GM10847 (cell line): Measurements from ENCODE around the gene TMEM107.

Source experiments
- POLR2A ChIP-seq: IDR thresholded peaks from 2 replicates; pipeline ENCODE4 v1.6.1; 2011; ENCODE audit not compliant: insufficient read length; ENCODE audit errors: extremely low read depth

The TMEM107 gene

DNA sequence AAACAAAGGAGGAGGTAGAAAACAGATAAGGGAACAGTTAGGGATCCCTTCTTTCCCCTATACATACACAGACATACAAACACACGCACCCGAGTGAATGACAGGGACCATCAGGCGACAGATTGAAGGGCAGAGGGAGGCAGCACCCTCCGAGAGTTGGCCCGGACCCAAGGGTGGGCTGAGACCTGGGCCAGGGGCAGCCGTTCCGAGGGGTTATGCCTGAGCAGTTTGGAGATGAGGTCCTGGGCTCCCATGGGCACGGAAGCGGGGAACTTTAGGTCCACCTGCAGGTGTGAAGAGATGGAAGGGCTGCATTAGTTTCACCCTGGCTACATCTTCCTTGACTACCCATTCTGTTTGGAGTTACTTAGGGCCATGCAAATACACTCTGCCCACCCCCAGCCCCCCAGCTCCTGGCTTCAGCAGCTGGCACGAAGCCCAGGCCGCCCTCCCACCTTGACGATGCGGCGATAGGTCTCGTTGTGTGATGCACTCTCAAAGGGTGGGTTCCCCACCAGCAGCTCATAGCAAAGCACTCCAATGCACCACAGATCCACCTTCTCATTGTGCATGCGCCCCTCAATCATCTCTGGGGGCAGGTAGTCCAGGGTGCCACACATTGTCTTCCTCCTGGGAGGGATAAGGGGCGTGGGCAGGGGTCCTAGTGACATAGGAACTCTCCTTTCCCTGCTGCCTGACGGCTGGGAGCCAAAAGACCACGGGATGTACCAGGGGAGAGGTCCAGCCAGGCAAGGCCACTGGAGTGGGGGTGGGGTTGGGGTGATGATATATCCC, 28.8 kb upstream of the TMEM107 start:
- no peak for TF ChIP-seq POLR2A

DNA sequence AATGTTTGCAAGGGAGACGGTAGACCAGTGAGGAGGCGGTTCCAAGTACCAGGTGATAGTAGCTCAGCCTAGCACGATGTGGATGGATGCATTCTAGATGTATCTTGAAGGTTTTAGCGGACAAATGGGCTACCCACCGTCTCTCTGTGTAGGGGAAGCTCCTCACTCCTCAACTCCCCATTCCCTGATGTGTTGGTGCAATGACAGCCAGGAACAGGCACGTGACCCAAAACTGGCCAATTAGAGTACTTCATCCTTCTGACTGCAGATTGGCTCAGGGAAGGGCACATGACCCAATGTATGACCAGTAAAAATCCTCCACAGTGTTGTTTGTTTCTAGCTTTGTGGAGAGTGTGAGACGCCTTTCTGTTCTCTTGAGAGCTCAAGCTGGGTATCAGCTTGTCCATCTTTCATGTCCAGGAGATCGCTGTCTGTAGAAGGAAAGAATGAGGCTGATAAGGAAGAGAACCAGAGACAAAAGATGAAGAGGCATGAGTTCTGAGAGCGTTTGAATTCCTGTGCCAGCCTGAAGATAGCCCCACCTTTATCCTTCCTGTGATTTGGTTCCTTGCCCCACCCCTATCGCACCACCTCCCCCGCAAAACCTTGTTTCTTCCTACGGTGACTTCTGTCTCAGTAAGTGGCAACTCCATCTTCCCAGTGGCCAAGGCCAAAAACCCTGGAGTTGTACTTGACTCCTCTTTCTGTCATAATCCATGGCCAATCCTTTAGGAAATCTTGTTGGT, 16.1 kb upstream of the TMEM107 start:
- no peak for TF ChIP-seq POLR2A

DNA sequence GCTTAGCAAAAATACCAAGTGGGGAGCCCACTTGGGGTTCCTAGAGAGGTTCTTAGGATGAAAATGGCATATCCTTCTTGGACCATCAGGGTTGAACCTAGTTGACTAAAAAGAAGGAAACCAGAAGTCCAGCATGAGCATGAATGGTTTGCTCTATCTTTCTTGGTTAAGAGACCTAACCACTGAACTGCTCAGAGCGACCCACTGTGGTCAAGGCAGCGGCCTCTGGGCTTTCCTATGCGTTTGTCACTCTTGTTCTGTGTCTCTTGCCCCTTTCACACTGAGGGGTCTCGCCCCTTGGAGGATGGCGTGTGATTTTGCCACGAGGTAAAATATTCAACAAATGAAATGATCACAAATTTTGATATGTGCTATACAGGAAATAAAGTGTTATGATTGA, 14.3 kb upstream of the TMEM107 start:
- TF ChIP-seq POLR2A, result no peak

DNA sequence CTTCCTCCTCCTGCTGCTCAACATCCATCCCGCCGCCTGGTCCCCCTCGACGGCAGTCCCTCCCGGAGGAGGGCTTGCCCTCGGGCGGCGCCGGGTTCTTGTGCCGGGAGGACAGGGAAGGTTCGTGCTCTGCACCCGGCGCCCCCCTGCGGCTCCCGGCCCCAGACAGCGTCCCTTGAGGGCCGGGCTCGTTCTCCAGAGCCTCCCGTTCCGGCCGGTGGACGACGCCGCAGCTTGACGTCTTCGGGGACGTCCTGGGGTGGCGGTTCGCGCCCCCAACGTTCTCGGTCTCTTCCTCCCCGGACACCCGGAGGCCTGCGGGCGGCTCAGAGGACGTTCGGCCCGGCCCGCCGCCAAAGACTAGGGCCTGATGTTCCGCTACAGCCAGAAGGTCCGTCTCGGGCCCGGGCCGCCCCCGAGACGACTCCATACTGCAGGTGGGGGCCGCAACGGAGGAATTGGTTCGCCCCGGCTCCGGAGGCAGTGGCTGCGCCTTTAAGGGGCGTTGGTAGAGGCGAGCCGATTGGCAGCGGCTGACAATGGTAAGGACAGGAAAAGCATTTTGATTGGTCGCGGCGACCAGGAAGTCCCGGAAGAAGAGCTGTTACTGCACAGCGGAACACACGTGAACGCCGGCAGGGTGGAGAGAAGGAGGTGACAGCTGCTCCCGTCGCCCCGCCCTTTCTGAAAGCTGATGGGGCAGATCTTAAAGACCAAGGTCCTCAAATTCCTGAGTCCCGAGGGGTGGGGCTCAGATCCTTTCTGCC, 13.7 kb upstream of the TMEM107 start, which contains the start of gene BORCS6:
Gene BORCS6 (minus strand): TSS at position 470 of the 767 bp plus-strand sequence. CDS start 40 bp downstream, at position 430.
- peak; percentile 78 for TF ChIP-seq POLR2A

DNA sequence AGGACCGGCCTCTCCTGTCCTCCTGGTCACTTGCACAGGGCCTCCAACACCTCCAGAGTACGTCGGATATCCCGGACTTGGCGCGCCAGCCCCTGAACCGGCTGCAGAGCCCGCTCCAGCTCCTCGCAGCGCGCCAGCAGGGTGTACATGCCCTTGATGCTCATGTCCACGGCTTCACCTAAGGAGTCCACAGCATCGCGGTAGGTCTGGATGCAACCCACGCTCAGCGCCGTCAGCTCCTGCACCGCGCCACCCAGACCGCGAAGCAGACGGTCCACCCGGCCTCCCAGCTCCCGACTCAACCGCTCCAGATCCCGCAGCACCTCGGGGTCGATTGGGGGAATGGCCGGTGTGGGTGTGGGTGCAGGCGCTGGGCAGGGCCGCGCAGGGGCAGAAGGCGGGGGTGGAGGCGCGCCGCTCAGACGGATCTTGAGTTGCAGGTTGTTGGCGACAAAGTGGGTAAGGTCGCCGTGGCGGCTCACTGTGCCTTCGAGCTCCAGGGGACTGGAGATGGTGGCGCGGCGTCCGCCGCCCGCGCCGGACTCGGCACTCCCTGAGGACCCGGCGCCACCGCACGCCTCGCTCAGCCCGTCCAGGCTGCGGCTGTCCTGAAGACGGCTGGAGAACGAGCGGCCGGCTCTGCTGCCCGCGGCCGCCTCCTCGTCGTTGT, 13.0 kb upstream of the TMEM107 start:
- TF ChIP-seq POLR2A, result no peak

DNA sequence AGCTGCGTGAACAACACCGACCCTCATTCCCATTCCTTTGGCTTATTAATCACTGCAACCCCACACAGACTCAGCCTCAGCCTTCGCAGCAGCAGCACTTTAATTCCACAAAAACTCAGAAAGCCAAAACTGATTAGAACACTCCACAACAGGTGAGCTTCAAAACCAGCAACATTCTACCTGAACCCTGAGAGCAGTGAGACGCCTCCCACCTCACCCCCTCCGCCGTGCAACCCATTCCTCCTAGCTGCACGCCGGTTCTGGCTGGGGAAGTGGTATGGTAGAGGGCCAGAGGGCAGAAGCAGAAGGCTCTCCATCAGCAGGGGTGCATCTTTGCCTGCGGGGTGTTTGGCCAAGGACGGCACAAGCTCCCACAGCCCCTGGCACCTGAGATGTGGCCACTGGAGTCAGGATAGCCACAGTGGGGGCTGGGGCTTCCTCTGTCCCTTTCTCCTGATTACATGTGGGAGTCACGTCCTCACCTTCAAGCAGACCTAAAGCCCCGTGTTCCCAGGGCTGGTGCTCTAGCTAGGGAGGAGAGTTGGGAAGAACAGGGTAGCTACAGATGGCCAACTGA, 12.2 kb upstream of the TMEM107 start:
- no peak for TF ChIP-seq POLR2A

DNA sequence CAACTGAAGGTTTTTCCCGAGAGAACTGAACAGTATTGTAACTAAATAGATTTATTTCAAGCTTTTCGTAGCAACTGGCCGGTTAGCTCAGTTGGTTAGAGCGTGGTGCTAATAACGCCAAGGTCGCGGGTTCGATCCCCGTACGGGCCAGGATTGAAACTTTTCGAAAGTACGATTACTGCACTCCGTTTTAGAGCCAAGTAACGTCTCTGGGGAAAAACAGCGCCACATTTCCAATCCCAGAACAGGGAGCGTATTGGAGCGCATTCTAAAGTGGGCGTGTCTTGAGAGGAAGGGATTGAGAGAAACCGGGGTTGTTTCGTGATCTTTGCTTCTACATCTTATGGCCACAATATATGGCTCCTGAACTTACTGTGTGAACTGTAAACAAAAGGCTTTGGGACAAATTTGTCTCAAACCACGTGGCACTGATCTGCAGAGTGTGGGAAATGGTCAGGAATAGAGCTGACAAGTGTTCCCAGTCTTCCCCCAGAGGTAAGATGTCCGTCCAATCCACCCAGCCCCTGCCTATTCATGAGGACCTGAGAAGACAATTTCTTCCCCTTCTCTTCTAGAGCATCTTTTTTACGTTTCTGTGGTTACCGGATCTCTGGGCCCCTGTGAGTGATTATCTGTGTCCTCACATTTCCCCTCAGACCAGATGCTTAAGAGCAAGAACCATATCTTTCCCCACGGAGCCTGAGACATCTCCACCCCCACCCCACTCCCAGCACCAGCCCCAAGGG, 11.5 kb upstream of the TMEM107 start:
- TF ChIP-seq POLR2A, result no peak

DNA sequence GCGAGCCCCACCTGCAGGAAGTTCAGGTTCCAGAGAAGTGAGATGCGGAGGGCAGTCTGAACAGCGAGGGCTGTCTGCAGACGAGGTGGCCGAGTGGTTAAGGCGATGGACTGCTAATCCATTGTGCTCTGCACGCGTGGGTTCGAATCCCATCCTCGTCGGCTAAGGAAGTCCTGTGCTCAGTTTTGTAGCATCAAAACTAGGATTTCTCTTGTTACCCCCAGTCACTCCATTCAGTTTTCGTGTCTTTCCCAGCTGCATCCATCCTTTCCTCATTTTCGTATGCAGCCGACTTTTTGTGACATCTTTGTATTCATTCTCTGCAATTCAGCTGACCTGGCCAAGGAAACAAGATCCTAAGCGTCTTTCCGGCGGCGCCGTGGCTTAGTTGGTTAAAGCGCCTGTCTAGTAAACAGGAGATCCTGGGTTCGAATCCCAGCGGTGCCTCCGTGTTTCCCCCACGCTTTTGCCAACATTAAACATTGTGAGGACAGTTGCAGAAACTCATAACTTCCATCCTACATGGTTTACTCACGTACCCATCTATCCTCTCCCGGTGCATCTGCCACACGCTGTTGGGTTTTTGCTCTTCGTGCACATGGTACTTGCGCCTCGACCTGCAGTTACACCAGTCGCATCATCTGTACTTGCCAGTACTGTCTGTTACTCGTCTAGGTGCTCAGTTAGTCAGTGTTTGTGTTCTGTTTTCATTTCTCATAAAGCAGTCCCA, 10.8 kb upstream of the TMEM107 start:
- no peak for TF ChIP-seq POLR2A

DNA sequence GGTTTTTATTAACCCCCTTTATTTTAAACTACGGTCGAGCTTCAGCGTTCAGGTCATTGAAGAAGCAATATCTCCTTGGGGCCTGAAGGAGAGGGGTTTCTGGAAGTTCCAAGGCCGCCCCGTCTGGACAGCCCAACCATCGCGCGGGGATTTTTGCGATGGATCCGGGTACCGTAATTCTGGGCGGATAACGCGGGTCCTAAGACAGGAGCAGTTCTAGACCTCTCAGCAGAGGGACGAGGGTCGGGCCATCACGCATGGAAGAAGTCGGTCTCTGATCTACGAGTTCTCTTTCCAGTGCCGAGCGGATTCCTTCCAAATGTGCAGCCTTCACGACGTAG, 10.2 kb upstream of the TMEM107 start:
- no peak for TF ChIP-seq POLR2A

DNA sequence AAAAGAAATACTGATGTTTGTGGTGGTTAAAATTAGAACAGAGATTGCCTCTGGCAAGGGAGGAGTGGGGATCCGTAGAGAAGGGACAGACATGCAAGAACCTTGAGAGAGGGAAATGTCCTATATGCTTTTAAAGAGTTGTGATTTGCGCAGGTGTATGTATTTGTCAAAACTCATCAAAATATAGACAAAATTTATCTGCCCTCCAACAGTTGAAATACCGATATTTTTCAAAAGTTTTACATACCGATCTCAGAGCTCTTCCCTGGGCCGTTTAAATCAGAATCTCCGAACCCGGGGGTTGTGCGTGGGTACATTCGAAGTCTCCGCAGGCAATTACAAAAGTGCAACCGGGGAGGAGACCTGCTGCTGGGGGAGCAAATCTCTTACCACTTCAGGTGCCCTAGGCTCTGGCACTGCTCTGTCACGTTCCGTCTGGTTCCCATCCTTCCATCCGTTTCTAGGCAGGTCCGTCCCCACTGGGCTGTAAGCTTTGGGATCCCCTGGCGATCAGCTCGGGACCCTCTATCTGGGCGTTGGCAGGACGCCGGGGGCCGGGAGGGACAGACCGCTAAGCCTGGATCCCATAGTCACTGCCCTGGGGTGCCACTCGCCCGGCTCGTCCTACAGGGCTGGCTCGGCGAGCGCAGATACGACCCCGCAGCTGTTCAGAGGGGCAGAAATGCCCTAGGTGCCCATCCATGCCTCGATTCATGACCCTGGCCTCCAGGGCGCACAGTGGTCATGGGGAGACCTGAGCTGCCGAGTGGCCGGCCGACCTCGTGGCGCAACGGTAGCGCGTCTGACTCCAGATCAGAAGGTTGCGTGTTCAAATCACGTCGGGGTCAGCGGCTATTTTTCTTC, 9.6 kb upstream of the TMEM107 start:
- TF ChIP-seq POLR2A, result peak; percentile 40

DNA sequence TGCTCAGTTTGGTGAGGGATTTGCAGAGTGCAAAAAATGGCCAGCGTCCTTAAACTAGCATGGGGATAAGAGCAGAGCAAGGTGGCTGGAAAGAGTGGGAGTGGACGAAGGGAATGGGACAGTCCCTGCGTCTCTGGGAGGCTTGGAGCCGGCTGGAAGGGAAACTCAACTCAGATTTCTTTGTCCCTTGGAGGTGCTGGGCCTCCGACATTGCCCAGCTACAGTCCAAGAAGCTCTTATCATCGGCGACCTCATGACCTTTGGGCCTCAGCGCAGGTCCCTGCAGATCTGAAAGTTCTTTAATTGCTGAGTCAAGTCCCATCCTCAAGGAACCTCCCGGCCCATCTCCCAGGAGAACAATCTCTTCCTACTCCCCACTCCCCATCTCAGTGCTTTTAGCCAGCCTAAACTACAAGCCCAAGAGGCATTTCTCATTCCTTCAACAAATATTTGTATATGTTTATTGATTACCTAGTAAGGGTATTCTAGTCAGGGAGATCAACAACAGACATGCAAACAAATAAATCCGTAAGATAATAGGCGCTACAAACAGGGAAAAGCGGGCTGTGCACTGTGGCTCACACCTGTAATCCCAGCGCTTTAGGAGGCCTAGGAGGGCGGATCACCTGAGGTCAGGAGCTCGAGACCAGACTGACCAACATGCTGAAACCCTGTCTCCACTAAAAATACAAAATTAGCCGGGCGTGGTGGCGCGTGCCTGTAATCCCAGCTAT, 985 bp upstream of the TMEM107 start:
- TF ChIP-seq POLR2A, result no peak

DNA sequence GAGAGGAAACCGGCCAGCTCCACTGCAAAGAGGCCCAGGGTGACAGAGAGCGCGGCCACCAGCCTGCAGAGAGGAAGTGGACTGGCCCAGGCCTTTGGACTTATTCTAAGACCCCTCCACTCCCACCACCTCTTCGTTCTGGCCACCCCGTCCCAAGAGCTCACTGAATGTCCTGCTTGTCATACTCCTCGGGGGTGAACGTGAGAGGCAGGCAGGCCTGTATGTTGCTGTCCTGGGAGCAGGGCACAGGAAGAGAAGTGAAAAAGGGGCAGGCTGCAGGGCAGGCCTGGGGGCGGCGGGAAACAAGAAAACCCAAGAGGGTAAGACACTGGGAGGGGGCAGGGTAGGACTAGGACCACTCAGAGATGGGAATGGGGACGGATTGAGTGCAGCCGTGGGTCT, 384 bp downstream of the TMEM107 start:
- TF ChIP-seq POLR2A, result no peak
